Right renal cortex interstitium (tissue), 3 donors: ENCODE data around the gene DSCAM. TPM values are rescaled to one million over a fixed set of nuclear protein-coding genes. Genes with fewer than 3 reads are reported as not detected.

Experiments
- DNase-seq, 3 donors: peaks; one replicate each; pipeline ENCODE4 v3.0.0-alpha.2; 2013; ENCODE audit warnings: low read depth in 3 of 3, low spot score in 2 of 3
- polyA plus RNA-seq, 3 donors: library from polyadenylated mRNA; unstranded; fragments of 120-200 nt; gene quantifications; one replicate each; pipeline ENCODE4 v1.2.1, GENCODE V29; 2013; ENCODE audit not compliant: insufficient read length in 3 of 3

DSCAM gene
- polyA plus RNA-seq, 3 donors = 0.04 to 0.11 (median 0.07) TPM

DNA sequence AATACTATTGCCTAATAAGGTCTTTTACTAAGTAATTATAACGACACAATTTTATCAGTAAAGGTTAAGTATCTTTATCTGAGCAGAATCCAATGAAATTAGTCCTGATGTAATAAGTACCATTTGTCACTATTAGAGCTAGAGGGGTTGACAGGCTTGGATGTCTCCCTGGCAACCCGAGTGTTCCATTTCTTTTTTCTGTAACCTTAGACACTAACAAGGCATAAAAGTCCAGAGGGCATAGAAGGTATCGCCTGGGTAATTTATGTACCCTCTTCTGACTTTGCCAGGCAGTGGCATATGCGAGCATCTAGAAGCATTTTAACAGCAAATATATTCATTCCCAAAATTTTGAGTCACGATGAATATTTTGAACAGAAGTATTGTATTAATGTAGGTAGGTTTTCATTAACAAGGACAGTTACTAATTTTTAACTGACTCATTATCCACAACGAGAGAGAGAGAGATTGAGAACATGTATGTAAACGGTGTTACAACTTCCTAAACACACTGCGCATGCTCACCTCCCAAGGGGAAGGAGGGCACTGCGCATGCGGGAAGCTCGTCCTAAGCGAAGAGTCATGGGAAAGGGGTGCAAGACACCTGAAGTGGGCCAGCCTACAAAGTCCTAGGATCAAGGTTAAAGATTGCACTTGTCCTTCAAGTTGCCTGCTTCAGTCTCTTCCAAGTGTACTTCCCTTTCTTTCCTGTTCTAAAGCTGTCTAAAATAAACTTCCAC, 423.9 kb downstream of the DSCAM start:
- peak; percentile 31 to 49 (median 45) for DNase-seq

DNA sequence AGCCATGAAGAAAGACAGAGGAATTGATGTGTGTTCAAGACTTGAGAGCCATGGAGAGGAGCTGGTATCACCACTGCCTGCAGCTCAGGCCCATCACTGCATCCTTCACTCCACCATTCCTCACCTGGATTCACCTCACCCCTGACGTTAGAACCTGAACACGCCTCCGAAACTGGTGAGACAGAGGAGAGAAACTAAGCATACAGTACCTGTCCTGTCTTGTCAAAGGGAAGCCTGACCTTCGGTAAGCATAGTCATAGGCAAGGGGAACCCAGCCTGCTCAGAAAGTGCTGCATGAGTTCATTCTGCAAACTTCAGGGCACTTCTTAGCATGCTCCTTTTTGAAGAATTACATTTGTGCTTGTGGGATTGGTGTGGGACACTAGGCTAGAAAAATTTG, 425.8 kb downstream of the DSCAM start:
- DNase-seq = no peak

DNA sequence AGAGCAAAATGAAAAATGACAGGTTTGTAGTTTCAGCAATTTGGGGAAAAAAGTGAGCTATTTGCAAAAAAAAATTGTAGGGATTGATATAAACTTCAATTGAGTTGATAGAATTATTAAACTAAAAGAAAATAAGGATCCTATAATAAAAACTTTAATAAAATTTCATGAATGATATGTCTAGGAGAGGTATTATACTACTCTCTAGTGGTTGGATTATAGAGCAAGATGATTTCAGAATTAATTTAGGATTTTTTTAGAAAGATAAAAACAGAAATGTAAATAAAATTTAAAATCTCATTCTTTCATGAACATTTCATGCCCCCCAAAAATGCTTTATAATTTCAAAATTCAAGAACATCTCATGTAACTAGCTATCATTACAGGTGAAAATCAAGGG, 430.4 kb downstream of the DSCAM start:
- DNase-seq = no peak

DNA sequence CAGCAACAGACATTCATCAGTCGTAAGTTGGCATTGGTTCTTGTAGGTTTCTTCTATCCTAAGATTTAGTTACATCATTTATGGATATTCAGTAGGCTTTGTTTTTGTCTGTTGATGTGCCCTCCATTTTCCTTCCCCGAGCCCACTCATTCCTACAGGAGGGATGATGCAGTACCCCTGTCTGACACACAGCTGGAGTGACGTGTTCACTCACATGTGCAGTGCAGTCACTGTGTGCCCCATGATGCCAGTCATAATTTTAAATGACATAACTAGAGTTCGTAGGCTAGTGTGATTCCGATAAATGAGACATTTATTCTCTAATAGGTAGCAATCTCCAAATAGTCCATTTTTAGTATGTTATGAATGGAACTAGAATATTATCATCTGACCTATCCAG, 438.4 kb downstream of the DSCAM start:
- DNase-seq = no peak

DNA sequence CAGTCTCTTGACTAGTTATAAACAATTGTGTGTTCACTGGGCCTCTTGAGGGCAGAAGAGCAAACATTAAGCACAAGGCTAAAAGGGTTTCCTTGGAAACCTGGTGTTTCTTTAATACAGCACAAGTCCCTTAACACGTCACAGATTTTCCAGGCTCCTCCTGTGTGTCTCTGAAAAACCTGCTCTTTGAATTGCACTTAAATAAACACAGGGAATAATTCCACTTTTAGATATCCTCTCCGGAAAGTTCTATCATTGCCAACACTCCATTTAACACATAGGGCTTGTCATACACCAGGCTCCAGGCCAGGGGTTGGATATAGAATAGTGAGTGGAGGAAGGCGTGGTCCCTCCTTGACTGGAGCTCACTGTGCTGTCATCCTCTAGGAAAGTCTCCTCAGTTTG, 442.6 kb downstream of the DSCAM start:
- DNase-seq = no peak

DNA sequence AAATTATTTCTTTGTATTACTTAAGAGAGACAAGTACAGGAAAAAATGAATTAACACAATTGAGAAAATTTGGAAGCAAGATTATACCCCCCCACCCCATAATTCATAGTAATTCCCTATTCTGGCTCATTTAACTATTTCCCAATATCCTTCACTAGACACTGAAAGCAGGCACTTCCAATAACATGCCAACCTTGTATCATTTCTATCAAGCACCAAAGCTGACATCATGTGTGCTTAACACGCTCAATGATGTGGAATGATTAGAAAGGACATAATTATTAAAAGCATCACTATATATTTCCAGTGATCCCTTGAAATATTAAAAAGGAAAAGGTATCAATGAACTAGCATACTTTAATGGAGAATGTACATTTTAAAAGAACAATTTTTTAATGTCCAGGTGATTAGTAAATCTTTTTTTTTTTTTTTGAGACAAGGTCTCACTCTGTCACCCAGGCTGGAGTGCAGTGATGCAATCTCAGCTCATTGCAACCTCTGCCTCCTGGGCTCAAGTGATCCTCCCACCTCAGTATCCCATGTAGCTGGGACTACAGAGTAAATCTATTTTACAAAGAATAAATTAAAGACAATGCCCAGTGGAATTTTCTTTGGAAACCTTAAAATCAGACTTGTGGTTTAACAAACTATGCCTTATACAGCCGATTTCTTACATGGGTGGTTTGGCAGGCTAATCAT, 443.9 kb downstream of the DSCAM start:
- no peak for DNase-seq

DNA sequence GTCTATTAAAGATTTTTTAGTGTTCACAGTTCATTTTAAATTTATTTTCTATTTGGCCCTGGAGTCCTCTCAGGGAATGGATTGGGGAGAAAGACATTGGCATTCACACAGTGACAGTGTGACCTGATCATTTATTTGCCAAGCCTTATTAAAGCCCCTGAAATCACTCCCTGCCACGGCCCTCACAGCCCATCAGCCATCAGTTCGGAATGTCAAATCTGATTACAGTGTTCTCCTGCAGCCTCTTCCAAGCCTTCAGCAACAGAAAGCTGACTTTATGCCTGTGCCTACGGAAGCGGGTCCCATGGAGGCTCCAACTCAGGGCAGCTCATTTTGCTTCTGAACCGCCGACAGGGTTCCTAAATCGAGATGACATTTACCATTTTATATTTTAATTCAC, 451.2 kb downstream of the DSCAM start:
- no peak for DNase-seq

DNA sequence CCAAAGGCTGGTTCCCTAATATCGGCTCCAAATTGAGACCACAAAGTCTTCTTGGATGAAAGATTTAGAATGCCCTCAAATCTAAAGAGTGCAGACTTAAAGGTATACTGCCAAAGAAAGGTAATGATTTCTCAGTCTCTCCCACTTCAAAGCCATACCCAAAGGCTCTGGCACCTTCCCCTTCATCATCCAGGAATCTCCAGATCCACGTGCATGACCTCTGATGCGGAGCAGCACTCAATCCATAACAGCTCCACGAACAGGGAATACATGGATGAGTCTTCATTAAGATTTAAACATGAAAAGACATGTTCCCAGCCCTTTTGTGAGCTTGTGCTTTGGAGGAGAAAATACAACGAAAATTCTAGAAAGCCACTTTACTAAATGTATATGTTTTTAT, 453.9 kb downstream of the DSCAM start:
- DNase-seq = no peak

DNA sequence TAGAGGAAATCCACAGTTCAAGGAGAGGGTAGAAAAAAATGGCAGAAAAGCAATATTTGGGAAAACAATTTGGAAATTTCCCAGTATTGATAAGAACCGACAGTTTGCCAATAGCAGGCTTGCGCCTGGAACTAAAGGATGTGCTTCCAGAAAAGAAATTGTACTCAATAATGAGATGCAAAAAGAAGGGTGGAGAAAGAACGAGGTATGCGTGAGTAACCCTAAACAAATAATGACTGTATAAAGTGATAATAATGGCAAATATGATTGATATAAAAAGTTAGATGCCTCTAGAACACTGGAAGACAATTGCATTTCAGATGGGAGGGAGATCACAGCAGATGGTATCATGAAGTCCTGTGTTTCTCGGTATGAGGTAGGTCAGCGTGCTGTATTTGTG, 458.9 kb downstream of the DSCAM start:
- DNase-seq = no peak

DNA sequence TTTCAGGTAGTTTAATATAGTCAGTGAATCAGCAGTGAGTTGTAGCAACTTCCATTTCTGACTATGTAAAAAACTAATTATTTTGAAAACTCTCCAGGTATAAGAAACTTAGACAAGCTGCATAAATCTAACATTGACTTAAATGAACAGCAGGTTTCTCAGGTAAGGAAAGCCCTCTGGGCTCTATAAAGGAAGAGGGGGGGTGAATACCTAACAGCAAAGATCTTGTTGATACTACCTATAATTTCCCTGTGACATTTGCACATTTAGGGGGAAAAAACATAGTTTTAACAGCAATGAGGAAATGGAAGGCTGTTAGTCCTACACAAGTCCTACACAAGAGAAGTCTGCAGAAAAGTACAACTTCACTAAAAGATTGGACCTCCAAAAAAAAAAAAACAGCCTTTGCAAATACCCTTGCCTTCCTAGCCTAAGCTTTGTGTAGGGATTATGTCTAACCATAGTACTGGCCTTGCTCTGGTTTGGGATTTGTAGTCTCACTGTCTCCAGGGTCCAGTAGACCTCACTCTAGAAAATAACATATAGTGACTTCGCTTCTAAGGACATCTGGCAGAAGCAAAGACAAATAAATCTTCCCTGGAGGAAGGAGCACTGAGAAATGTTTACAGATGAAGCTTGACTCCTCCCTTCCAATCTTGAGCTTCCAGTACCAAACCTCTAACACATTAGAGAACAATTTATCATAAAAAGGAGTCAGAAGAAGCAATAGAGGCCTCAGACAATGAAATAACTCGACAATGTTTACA, 459.8 kb downstream of the DSCAM start:
- DNase-seq = no peak

DNA sequence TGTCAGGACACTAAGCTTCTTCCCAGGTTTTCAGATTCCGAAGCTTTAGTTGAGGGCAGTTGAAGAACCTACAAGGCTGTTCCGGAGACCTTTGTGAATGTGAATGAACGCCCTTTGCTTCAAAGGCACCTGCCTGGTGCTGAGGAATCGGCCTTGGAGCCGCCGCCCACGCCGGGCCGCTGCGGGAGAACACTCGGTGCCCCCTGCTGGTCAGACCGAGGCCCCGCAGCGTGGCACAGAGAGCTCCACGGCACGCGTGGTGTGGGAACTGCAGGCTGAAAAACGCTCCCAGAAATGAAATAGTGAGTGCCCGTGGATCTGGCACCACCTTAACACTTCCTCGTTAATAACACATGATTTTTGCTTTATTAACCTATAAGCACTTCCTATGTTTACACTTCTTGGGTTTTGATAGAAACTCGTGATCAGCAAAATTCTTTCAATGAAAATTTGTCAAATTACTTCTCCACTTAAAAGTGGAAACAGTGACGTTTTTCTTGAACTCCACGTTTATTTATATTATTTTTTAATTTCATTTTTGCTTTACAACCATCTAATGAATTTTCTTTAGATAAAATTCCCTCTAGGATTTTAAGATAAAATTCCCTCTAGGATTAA, 460.6 kb downstream of the DSCAM start:
- DNase-seq = peak in 1 of 3 donors; percentile 19

DNA sequence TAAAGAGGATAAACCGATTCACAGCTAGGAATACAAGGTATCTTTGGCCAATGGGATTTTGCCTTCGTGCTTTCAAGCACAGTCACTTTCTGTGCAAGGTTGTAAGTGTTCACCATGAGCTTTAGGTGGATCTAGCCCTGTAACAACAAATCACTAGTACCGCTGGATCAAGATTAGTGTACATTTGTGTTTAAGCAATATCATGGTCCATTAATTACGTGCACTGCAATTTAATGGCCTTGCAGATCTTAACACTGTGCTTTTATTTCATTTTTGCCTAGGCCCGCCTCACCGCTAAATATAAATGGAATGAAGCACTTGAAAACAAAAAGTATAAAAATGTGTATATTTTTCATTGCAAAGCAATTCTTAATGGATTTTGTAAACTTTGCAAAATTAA, 461.1 kb downstream of the DSCAM start:
- DNase-seq = no peak

DNA sequence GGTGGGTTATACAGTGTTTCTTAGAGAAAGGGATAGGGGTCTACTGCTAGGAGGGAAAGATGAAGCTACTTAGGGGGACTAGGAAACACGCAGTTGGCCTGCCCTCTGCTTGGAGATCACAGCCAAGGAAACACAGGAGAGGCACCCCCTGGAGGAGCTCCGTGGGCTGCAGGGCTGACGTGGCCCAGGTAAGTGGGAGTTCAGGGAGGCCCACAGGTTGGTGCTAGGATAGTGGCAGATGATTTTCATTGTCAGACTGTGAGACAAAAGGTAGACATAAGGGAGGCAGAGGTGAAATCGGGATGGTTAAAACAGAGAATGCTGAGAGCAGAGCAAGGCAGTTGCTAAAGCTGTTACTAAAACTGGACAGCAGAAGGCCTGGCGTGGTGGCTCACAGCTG, 463.0 kb downstream of the DSCAM start:
- DNase-seq = no peak

DNA sequence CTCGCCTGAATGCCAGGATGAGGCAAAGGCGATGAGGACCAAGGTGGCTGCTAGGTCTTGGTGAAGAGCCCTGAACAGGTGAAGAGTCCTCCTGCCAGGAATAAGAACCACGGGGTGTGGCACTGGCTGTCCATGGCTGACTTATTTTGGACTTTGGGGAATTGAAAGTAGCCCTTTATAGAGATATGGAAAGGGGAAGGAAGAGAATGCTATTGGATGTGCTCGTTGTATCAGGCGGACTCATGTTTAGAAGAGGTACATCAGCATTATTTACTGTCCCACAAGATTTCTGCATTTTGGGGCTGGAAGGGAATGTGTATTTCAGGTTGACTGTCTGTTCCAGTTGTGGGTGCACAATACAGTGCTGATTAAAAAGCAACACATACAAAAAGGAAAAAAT, 465.8 kb downstream of the DSCAM start:
- DNase-seq = no peak

DNA sequence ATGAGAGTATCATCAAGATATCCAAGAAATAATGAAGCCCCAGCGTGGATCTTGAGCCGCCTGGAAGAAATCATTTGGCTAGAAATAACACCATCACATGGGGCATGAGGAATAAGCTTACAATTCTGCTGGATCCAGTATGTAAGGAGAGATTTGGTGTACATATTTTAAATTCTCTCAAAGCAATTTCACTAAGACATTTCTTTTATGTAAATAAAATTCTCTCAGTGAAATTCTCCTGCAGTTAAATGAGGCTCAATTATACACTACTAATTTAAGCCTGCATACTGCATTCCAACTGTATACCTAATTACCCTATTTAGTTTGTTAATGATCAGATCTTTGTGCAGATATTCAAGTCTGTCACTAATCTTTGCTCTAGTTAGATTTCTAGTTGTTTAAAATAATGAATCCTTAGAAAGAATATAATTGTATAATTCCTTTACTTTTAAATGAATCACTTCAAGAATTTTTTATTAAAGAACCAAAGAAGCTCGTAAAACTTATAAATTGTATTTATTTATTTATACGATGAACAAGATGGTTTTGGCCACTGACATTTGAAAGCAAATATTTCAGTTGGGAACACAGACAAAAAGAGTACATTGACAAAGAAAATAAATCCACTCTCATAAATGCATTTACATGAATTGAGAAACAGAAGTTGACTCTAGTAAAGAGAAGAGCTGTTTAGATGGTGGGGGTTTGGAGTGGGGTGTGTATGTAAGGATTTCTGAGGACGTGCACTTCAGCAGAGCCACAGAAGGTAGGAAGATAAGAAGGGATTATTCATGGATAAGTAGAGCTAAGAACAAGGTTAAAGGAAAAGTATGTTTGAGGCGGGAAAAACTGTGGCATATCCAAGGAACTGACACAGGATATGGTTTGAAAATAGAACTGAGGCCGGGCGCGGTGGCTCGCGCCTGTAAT, 466.8 kb downstream of the DSCAM start:
- no peak for DNase-seq

DNA sequence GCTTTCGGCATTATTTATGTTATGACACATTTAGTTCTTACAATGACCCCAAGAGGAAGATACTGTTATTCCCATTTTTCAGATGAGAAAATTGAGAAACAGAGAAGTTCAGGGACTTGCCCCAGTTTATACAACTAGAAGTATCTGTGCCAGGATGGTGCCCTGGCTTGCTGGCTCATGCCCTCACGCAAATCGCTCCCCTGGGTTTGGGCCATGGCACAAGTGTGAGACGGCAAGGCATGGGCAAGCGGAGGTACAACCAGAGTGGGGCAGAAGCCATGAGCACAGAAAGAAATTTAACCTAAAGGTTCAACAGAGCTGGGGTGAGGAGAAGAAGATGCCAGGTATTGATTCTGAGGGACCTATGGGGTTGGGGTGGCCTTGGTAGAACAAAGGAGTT, 469.8 kb downstream of the DSCAM start:
- no peak for DNase-seq

DNA sequence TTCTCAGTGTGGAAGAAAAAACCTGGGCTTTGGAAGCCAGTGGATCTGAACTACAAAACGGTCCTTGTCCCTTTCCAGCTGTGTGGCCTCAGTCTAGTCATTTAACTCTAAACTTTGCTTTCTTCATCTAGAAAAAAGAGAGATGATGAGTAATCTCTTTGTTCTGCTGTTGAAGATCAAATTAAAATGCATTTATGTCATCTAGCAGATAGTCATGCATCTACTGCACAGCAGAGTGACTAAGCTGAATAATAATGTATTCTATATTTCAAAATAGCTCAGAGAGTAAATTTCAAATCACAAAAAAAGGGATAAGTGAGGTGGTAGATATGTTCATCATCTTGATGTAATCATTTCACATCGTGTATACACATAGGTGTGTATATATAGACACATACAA, 473.2 kb downstream of the DSCAM start:
- no peak for DNase-seq

DNA sequence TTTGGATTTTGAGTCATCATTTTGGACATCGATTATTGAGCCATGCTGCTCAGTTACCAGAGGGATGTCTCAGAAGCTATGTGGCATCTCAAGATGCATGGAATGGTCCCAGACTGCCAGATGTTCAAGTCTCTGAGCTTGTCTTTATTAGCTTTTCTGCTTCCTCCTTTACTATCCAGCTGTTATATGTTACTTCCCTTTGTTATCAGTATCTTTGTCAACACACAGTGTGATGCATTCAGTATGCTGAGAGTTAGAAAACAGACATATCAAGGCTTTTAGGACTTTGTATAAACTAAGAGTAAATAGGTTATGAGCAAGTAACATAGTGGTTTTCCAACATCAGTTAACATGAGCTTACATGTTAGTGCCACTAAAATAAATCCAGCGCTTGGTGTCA, 474.5 kb downstream of the DSCAM start:
- DNase-seq = peak in 1 of 3 donors; percentile 33

DNA sequence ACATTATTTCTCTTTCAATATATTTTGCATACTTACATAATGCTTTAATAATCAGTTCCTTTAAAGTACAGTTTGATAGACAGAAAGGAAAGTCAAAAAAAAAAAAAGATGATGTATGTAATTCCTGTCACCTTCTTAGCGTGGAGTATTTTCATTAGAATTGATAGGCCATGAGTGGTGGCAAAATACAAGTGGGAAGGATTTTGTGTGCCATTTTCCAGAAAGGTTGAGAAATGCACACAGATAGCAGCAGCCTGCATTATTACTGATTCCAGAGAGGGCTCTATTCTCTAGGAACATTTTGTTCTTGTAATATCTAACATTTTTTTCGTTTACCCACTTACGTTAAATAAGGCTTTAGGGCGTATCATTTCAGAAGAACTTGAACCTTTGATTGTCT, 475.6 kb downstream of the DSCAM start:
- DNase-seq = no peak

DNA sequence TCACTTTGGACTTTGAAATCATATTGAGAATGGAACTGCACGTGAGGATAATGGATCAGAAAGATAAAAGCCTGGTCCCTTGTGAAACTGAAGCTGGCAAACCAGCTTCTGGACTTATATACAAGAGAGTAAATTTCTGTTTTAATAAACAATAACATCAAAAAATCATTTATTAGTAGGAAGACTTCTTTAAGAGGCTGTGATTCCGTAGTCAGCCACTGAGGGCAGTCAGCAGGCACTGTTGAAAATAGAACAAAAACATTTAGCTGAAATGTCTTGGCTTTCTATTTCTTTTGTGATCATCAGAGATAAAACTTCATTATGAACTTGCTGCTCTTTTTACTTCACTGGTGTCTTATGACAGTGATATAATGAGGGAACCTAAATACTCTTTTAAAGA, 490.3 kb downstream of the DSCAM start:
- DNase-seq = no peak
